Ecto neural progenitor cell (in vitro differentiated cells): ENCODE data around the gene GAS6.

ENCODE experiments used
- DNase-seq: peaks from one replicate; pipeline ENCODE4 v3.0.0-alpha.2; 2018; ENCODE audit warnings: low spot score

Gene GAS6

DNA sequence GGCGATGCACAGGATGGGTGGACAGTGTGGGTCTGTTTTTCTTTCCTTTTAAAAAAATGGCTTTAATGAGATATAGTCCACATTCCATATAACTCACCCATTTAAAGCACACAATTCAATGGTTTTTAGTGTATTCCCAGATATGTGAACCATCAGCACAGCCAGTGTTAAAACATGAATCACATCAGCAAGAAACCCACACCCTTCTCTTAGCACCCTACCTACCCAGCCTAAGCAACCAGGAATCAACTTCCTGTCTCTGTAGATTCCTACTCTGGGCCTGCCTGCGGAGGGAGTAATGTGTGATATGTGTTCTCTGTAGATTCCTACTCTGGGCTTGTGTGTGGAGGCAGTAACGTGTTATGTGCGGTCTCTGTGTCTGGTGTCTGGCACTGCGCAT, 92.9 kb downstream of the GAS6 start:
- no peak for DNase-seq
